Stimulated activated CD8-positive, alpha-beta memory T cell treated with anti-CD3 and anti-CD28 coated beads, Interleukin-7, amount 100 ng/mL, for 4 hours (primary cell): Measurements from ENCODE around the gene UQCRH.
"Not testable (repeated sequence)": the region's sequence is repeated elsewhere in the genome, so short reads cannot be mapped to it uniquely, and the experiment has no call there.

Source experiments
- DNase-seq, 2 donors: peaks; one replicate each; pipeline ENCODE4 v3.0.0-alpha.2; 2020; ENCODE audit warnings: low read depth in 2 of 2

UQCRH gene

GRCh38 chr1:46300673-46301405 is 2.7 kb upstream of the UQCRH start:
- no peak for DNase-seq

- DNase-seq, result no peak
These were observed 2.1 kb upstream of the UQCRH start for GRCh38 chr1:46301406-46301807.

- peak; percentile 5 to 41 for DNase-seq
These were observed 1.5 kb upstream of the UQCRH start for GRCh38 chr1:46301808-46302640.

- peak in 1 of 2 donors; percentile 28 for DNase-seq
These were observed 859 bp upstream of the UQCRH start for GRCh38 chr1:46302641-46303037.

GRCh38 chr1:46303872-46304326 is 401 bp downstream of the UQCRH start:
- no peak for DNase-seq

- no peak for DNase-seq
These were observed 2.6 kb downstream of the UQCRH start for GRCh38 chr1:46306159-46306530.

GRCh38 chr1:46309401-46310159 is 6.1 kb downstream of the UQCRH start:
- no peak for DNase-seq

- DNase-seq, result no peak
These were observed 6.8 kb downstream of the UQCRH start for GRCh38 chr1:46310321-46310720.

- DNase-seq, result no peak
These were observed 12.3 kb downstream of the UQCRH start for GRCh38 chr1:46315669-46316403.

GRCh38 chr1:46317323-46317722 is 13.8 kb downstream of the UQCRH start:
- DNase-seq, result no peak

GRCh38 chr1:46319301-46319700 is 15.8 kb downstream of the UQCRH start:
- DNase-seq, result not testable (repeated sequence)

- DNase-seq, result not testable (repeated sequence)
These were observed 16.7 kb downstream of the UQCRH start for GRCh38 chr1:46319960-46320914.

GRCh38 chr1:46322191-46322590 is 18.7 kb downstream of the UQCRH start:
- DNase-seq, result not testable (repeated sequence)

GRCh38 chr1:46325285-46326076 is 22.0 kb downstream of the UQCRH start:
- not testable (repeated sequence) for DNase-seq

- not testable (repeated sequence) for DNase-seq
These were observed 24.7 kb downstream of the UQCRH start for GRCh38 chr1:46328182-46328581.

GRCh38 chr1:46329807-46330206 is 26.3 kb downstream of the UQCRH start:
- DNase-seq, result not testable (repeated sequence)

- not testable (repeated sequence) for DNase-seq
These were observed 26.9 kb downstream of the UQCRH start for GRCh38 chr1:46330381-46330780.

GRCh38 chr1:46331786-46332540 is 28.5 kb downstream of the UQCRH start:
- not testable (repeated sequence) for DNase-seq
